ENCODE data around the gene TMEM91.

TMEM91 gene

DNA sequence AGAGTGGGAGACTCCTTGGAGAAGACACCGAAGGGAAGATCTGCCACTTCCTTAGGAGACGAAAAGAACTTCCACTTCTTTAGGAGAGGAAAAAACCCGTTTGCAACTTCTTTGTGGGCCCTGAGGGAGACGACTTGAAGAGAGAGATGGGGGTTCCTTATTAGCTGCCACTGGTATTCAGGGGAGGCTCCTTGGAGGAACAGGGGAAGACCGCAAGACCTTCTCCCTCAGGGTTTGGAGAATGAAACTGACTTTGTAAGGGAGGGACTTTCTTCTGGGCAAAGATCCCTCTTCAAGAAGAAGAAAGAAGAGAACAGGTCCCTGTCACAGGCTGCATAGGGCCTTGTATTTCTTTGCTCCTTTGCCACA lies 21.7 kb downstream of the TMEM91 start:
- no peak for DNase-seq
- H3K27me3 ChIP-seq = no peaks in the 10 kb centered on the region
- TF ChIP-seq, protein P1, sequence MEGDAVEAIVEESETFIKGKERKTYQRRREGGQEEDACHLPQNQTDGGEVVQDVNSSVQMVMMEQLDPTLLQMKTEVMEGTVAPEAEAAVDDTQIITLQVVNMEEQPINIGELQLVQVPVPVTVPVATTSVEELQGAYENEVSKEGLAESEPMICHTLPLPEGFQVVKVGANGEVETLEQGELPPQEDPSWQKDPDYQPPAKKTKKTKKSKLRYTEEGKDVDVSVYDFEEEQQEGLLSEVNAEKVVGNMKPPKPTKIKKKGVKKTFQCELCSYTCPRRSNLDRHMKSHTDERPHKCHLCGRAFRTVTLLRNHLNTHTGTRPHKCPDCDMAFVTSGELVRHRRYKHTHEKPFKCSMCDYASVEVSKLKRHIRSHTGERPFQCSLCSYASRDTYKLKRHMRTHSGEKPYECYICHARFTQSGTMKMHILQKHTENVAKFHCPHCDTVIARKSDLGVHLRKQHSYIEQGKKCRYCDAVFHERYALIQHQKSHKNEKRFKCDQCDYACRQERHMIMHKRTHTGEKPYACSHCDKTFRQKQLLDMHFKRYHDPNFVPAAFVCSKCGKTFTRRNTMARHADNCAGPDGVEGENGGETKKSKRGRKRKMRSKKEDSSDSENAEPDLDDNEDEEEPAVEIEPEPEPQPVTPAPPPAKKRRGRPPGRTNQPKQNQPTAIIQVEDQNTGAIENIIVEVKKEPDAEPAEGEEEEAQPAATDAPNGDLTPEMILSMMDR (IDR thresholded peaks at IDR 0.05; ENCODE audit: low read depth, low read length) = no peak
- H3K4me1 ChIP-seq = no peaks in the 10 kb centered on the region
- peaks cover 9% of the 10 kb centered on the region for H3K36me3 ChIP-seq
- peak overlapping the region; percentile 91 for H3K4me3 ChIP-seq (ENCODE audit: low read depth, low read length)
- H3K9me3 ChIP-seq = no peaks in the 10 kb centered on the region

DNA sequence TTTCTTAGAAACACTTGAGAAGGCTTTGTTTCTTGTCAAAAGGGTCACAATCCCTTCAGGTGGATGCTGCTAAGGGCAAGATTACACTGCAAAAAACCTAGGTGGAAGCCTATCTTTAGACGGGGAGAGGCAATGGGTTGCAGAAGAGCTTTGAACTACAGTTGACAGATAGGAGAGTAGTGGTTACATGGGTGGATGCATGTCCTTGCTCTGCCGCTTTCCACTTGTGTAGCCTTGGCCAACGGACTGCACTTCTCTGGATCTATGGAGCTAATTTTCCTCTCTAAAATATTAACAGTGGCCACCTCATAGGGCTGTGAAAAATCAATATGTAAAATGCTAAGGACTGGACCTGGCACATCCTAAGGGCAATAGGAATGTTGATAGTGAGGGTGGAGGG lies 22.3 kb downstream of the TMEM91 start:
- peak overlapping the region; percentile 91 for H3K4me3 ChIP-seq (ENCODE audit: low read depth, low read length)
- no peaks in the 10 kb centered on the region for H3K9me3 ChIP-seq
- no peaks in the 10 kb centered on the region for H3K4me1 ChIP-seq
- no peaks in the 10 kb centered on the region for H3K27me3 ChIP-seq
- peaks cover 10% of the 10 kb centered on the region for H3K36me3 ChIP-seq
- no peak for DNase-seq
- TF ChIP-seq, protein P1 (IDR thresholded peaks at IDR 0.05; ENCODE audit: low read depth, low read length) = no peak

DNA sequence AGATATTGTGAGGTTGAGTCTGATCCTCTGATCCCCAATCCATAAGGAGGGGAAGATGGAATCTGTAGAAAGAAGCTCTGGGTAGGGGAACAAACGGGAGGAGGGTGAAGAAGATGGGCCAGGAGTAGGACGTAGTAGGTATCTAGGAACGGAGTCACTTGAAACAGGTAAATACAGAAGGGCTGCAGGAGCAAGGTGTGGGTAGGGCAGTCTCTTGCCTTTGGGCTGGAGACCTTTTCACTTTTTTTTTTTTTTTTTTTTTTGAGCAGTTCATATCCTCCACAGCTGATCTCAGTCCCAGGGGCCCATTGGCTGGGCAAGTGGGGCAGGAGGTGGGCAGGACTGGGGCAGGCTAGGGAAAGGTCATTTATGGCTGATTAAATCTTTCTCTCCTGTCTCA lies 22.8 kb downstream of the TMEM91 start:
- TF ChIP-seq, protein P1 (IDR thresholded peaks at IDR 0.05; ENCODE audit: low read depth, low read length) = no peak
- Histone ChIP-seq H3K36me3 (peaks cover 5% of the 10 kb centered on the region), H3K4me1 (no peaks in the 10 kb centered on the region), H3K27me3 (no peaks in the 10 kb centered on the region), H3K4me3 (ENCODE audit: low read depth, low read length) (peak overlapping the region; percentile 91), H3K9me3 (no peaks in the 10 kb centered on the region)
- DNase-seq = no peak

DNA sequence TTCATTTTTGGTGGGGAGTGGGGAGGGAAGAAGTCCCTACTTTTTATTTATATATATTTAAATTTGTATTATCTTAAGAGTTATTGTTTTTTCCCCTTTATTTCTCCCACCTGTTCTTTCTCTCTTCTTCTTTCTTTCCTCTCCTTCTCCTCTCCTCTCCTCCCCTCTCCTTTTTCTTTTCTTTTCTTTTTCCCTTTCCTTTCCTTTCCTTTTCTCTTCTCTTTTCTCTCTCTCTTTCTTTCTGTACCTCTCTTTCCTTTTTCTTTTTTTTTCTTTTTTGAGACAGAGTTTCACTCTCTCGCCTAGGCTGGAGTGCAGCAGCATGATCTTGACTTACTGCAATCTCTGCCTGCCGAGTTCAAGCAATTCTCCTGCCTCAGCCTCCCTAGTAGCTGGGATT lies 23.2 kb downstream of the TMEM91 start:
- no peaks in the 10 kb centered on the region for H3K27me3 ChIP-seq
- H3K4me1 ChIP-seq = no peaks in the 10 kb centered on the region
- TF ChIP-seq, protein P1 (IDR thresholded peaks at IDR 0.05; ENCODE audit: low read depth, low read length) = no peak
- no peak for DNase-seq
- peaks cover 5% of the 10 kb centered on the region for H3K36me3 ChIP-seq
- no peak overlapping the region for H3K4me3 ChIP-seq (ENCODE audit: low read depth, low read length)
- H3K9me3 ChIP-seq = no peaks in the 10 kb centered on the region

DNA sequence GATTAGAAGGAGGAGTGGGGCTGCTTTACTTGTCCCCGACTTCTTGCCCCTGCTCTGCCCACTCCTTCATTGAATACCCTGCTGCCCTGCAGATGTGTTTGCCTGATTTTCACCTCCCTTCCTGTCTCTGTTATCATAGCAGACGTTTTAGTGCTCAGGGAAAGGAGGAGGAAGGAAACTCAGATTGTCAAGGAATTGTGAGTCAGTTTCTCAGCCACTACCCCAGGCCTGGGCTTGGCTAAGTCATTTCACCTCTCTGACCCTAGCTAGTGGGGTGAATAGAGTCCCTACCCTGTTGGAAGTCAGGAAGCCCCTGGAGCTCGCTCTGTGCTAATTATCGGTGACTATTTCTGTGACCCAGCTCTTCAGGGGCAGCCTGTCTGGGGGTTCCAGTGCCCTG lies 25.1 kb downstream of the TMEM91 start:
- H3K4me3 ChIP-seq (ENCODE audit: low read depth, low read length) = no peak overlapping the region
- no peaks in the 10 kb centered on the region for H3K27me3 ChIP-seq
- H3K9me3 ChIP-seq = no peaks in the 10 kb centered on the region
- H3K36me3 ChIP-seq = peaks cover 5% of the 10 kb centered on the region
- H3K4me1 ChIP-seq = no peaks in the 10 kb centered on the region
- TF ChIP-seq, protein P1 (IDR thresholded peaks at IDR 0.05; ENCODE audit: low read depth, low read length) = no peak
- DNase-seq = no peak

DNA sequence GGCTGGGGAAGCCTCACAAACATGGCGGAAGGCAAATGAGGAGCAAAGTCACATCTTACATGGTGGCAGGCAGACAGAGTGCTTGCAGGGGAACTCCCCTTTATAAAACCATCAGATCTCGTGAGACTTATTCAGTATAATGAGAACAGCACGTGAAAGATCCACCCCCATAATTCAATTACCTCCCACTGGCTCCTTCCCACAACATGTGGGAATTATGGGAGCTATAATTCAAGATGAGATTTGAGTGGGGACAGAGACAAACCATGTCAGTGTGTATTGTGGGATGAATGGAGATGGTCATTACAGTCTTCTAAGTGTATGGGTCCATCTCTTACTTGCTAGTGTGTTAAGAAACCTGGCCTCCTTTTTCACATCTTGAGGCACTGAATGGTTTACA lies 25.7 kb downstream of the TMEM91 start:
- Histone ChIP-seq H3K9me3 (no peaks in the 10 kb centered on the region), H3K4me1 (no peaks in the 10 kb centered on the region), H3K4me3 (ENCODE audit: low read depth, low read length) (no peak overlapping the region), H3K36me3 (peaks cover 5% of the 10 kb centered on the region), H3K27me3 (no peaks in the 10 kb centered on the region)
- no peak for DNase-seq
- TF ChIP-seq, protein P1 (IDR thresholded peaks at IDR 0.05; ENCODE audit: low read depth, low read length) = no peak

All from BE2C (cell line).